Lung (tissue), 12 donors: Measurements from ENCODE around the gene UROS. TPM values are rescaled to one million over a fixed set of nuclear protein-coding genes. Genes with fewer than 3 reads are reported as not detected.
A peak's percentile ranks its signal among the peaks of the same experiment; 100 is the strongest.

ENCODE experiments used
- ATAC-seq: fragments of 200-7000 bp; cut with Tn5 transposase; one replicate; pipeline ENCODE4 v1.9.1; 2020; ENCODE audit warnings: moderate number of reproducible peaks; ENCODE audit not compliant: insufficient read depth, low FRiP score
- DNase-seq, 3 donors: peaks; one replicate each; pipeline ENCODE4 v3.0.0-alpha.2; 2013 to 2017
- H3K27ac ChIP-seq, 2 donors: one replicate each; pipeline ENCODE4 v1.5.1; 2013; ENCODE audit warnings: mild to moderate bottlenecking in 2 of 2, moderate library complexity in 2 of 2, control low read depth in 1 of 2, inconsistent platforms in 1 of 2, low read depth in 1 of 2, low read length in 1 of 2
- H3K27me3 ChIP-seq, 3 donors: one replicate each; pipeline ENCODE4 v1.5.1; 2013; ENCODE audit warnings: low read length in 2 of 3; ENCODE audit not compliant: control insufficient read depth in 3 of 3, insufficient read depth in 3 of 3
- H3K36me3 ChIP-seq, 4 donors: one replicate each; pipeline ENCODE4 v1.5.1; 2013; ENCODE audit warnings: low read length in 4 of 4, mild to moderate bottlenecking in 1 of 4, moderate library complexity in 1 of 4; ENCODE audit not compliant: control insufficient read depth in 4 of 4, insufficient read depth in 4 of 4
- H3K4me1 ChIP-seq, 5 donors: one replicate each; pipeline ENCODE4 v1.5.1; 2013; ENCODE audit warnings: low read length in 5 of 5, mild to moderate bottlenecking in 2 of 5, moderate library complexity in 1 of 5; ENCODE audit not compliant: control insufficient read depth in 5 of 5, insufficient read depth in 5 of 5
- H3K4me3 ChIP-seq: one replicate; pipeline ENCODE4 v1.5.1; 2013; ENCODE audit warnings: mild to moderate bottlenecking, control low read depth, moderate library complexity
- H3K9ac ChIP-seq, 2 donors: one replicate each; pipeline ENCODE4 v1.5.1; 2013; ENCODE audit warnings: low read length in 2 of 2, control low read depth in 1 of 2; ENCODE audit not compliant: insufficient read depth in 1 of 2
- H3K9me3 ChIP-seq, 4 donors: one replicate each; pipeline ENCODE4 v1.5.1; 2013; ENCODE audit warnings: low read length in 3 of 4, mild to moderate bottlenecking in 1 of 4, moderate library complexity in 1 of 4; ENCODE audit not compliant: control insufficient read depth in 4 of 4, insufficient read depth in 3 of 4
- WGBS, 2 donors: extraction: QIAGEN DNeasy Blood & Tissue Kit; methylation state at CpG; one replicate each; pipeline ENCODE4 v1.1.7; 2013; 5-methylcytosine and 5-hydroxymethylcytosine counted together
- polyA plus RNA-seq, 2 donors: library from polyadenylated mRNA; stranded (reverse); fragments of 200-250 nt; gene quantifications; one replicate each; pipeline ENCODE4 v1.2.1, GENCODE V29; 2013
- total RNA-seq, 2 donors: library from RNA; depleted of rRNA in 1 of 2; stranded (reverse); fragments of >200 nt in 1 of 2; gene quantifications; one replicate each; pipeline ENCODE4 v1.2.1, GENCODE V29; 2014 to 2021
- TF ChIP-seq, protein P1 (sequence below): IDR thresholded peaks from 2 replicates; pipeline ENCODE4 v1.5.1; 2012; ENCODE audit warnings: mild to moderate bottlenecking; ENCODE audit errors: control extremely low read depth, extremely low read depth
- donor health status: control.
- donor health status: control.
- donor health status: Bipolar disorder and iron deficiency.
- donor health status: healthy.
- donor health status: DM: yes; HTN: yes; CAD: no.

The UROS gene
- total and polyA plus RNA-seq, 4 donors = 29.8 to 45.5 (median 38.6) TPM

DNA sequence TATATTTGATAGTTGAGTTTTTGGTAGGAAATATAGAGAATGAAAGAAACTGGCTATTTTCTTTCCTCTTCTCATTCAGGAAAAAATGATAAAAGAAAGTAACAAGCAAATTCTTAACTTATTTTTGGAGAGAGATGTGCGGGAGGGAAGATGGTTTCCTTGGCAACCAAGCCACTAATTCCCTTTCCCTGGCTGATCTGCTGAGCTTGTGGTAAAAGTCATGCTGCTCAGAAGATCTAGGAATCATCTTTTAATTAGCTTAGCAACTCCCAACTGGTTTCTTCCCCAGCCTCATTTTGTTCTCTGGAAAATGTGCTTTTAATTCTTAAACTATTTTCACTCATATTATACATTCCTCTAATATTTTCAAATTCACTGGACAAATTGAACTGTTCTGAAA lies 11.8 kb downstream of the UROS start:
- no peak for ATAC-seq

DNA sequence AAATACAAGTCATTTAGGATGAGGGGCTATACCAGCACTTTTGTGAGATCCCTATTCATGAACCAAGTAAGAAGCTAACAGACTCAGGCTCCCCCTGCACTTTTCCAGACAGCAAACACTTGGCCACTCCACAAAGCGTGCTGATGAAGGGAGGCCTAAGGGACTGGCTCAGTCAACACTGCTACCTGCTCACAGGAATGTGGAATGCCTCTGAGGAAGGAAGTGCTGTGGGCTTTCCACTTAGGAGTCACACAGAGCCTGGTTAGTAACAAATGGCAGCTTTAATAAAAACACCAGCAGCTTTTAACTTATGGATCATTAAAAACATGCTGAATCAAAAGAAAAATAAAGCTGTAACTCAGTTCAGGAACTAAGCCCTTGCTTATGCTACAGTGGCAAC lies 15.0 kb downstream of the UROS start:
- WGBS, 2 donors = 81 to 87% methylated on average over 1 of the region's 1 CpG
- no peak overlapping the region for H3K27ac ChIP-seq
- ATAC-seq = no peak
- TF ChIP-seq, protein P1, sequence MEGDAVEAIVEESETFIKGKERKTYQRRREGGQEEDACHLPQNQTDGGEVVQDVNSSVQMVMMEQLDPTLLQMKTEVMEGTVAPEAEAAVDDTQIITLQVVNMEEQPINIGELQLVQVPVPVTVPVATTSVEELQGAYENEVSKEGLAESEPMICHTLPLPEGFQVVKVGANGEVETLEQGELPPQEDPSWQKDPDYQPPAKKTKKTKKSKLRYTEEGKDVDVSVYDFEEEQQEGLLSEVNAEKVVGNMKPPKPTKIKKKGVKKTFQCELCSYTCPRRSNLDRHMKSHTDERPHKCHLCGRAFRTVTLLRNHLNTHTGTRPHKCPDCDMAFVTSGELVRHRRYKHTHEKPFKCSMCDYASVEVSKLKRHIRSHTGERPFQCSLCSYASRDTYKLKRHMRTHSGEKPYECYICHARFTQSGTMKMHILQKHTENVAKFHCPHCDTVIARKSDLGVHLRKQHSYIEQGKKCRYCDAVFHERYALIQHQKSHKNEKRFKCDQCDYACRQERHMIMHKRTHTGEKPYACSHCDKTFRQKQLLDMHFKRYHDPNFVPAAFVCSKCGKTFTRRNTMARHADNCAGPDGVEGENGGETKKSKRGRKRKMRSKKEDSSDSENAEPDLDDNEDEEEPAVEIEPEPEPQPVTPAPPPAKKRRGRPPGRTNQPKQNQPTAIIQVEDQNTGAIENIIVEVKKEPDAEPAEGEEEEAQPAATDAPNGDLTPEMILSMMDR = no peak
- DNase-seq = peak; percentile 21 to 55 (median 46)
- H3K9me3 ChIP-seq = peaks cover 0 to 1% (median 0%) of the 10 kb centered on the region in 4 donors
- no peaks in the 10 kb centered on the region for H3K27me3 ChIP-seq
- no peak overlapping the region for H3K9ac ChIP-seq
- peaks cover 0 to 3% (median 0%) of the 10 kb centered on the region in 5 donors for H3K4me1 ChIP-seq
- peaks cover 23 to 38% (median 33%) of the 10 kb centered on the region in 4 donors for H3K36me3 ChIP-seq
- H3K4me3 ChIP-seq = no peak overlapping the region

More for the DNA sequence above, 11.8 kb downstream of the UROS start:
- H3K4me3 ChIP-seq = no peak overlapping the region
- peaks cover 0 to 1% (median 0%) of the 10 kb centered on the region in 4 donors for H3K9me3 ChIP-seq
- H3K27ac ChIP-seq = no peak overlapping the region
- H3K4me1 ChIP-seq = peaks cover 0 to 3% (median 0%) of the 10 kb centered on the region in 5 donors
- no peak for DNase-seq
- 81 to 95% methylated on average over 1 of the region's 1 CpG for WGBS, 2 donors
- H3K27me3 ChIP-seq = no peaks in the 10 kb centered on the region
- H3K9ac ChIP-seq = no peak overlapping the region
- TF ChIP-seq, protein P1 = no peak
- H3K36me3 ChIP-seq = peaks cover 17 to 37% (median 34%) of the 10 kb centered on the region in 4 donors

DNA sequence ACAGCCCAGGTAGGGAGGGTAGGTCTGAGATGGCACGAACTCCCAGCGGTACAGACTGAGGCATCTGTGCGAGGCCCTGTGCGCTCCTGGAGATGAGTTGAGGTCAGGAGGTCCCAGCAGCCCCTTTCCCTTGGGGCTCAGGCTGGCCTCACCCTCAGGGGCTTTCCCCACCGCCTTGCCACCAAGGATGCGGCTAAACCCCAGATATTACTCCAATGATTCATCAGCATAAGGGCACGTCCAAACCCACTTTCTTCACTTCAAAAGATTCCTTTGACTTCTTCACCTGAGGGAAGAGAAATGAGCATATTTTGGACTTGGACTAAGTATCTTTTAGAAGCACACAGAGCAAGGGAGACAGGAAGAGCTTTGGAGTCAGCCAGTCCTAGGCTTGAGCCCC lies 20.3 kb downstream of the UROS start:
- peaks cover 19 to 28% (median 25%) of the 10 kb centered on the region in 4 donors for H3K36me3 ChIP-seq
- ATAC-seq (no peak), DNase-seq (no peak)
- 97 to 98% methylated on average over 7 of the region's 7 CpGs for WGBS, 2 donors
- H3K27ac ChIP-seq = no peak overlapping the region
- no peaks in the 10 kb centered on the region for H3K27me3 ChIP-seq
- no peaks in the 10 kb centered on the region for H3K4me1 ChIP-seq
- no peak overlapping the region for H3K9ac ChIP-seq
- peaks cover 0 to 2% (median 0%) of the 10 kb centered on the region in 4 donors for H3K9me3 ChIP-seq
- TF ChIP-seq, protein P1 = no peak
- no peak overlapping the region for H3K4me3 ChIP-seq

DNA sequence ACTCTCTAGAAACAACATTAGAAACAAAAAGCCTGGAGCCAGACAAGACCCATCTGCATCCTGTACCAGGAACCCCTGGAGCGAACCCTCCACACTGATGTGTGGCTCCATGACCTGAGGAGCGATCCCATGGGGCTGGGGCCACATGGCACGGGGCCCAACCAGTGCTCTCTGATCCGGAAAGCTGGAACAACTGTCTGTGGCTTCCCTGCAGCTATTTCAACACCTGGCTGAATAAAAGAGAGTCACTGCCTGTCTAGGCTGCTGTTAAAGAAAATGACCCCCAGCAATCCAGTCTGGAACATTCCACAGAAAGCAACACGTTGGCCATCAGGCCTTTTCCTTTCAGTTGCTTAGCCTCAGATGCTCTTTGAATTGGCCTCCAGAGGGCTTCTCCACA lies 20.9 kb downstream of the UROS start:
- H3K27ac ChIP-seq = no peak overlapping the region
- no peak for ATAC-seq
- 89 to 93% methylated on average over 5 of the region's 5 CpGs for WGBS, 2 donors

More for the DNA sequence above, 20.9 kb downstream of the UROS start:
- Histone ChIP-seq H3K4me1 (no peaks in the 10 kb centered on the region), H3K9ac (no peak overlapping the region), H3K9me3 (peaks cover 0 to 2% (median 0%) of the 10 kb centered on the region in 4 donors), H3K36me3 (peaks cover 19 to 31% (median 21%) of the 10 kb centered on the region in 4 donors), H3K27me3 (no peaks in the 10 kb centered on the region), H3K4me3 (no peak overlapping the region)
- DNase-seq = peak in 1 of 3 donors; percentile 11
- TF ChIP-seq, protein P1 = no peak
